GM21390 (cell line): ENCODE results near the gene JPH4.

ENCODE experiments used
- ATAC-seq: cut with Tn5 transposase; IDR thresholded peaks from one replicate; pipeline ENCODE4 v1.9.1; 2021; ENCODE audit not compliant: unreplicated experiment

The JPH4 gene

GRCh38 chr14:23578560-23579310, at the start of gene JPH4:
Gene JPH4, minus strand, starts transcription at chr14:23578790. Its CDS starts 1,337 bp downstream, at chr14:23577453.
- no peak for ATAC-seq

GRCh38 chr14:23627961-23628360, 49.4 kb upstream of the JPH4 start:
- no peak for ATAC-seq

- no peak for ATAC-seq
Observed at GRCh38 chr14:23626946-23627345, 48.4 kb upstream of the JPH4 start.

- no peak for ATAC-seq
Observed at GRCh38 chr14:23624830-23625404, 46.3 kb upstream of the JPH4 start.

- ATAC-seq, result no peak
Observed at GRCh38 chr14:23623962-23624361, 45.4 kb upstream of the JPH4 start.

- no peak for ATAC-seq
Observed at GRCh38 chr14:23622990-23623389, 44.4 kb upstream of the JPH4 start.

- ATAC-seq, result no peak
Observed at GRCh38 chr14:23621932-23622730, 43.5 kb upstream of the JPH4 start.

DNA sequence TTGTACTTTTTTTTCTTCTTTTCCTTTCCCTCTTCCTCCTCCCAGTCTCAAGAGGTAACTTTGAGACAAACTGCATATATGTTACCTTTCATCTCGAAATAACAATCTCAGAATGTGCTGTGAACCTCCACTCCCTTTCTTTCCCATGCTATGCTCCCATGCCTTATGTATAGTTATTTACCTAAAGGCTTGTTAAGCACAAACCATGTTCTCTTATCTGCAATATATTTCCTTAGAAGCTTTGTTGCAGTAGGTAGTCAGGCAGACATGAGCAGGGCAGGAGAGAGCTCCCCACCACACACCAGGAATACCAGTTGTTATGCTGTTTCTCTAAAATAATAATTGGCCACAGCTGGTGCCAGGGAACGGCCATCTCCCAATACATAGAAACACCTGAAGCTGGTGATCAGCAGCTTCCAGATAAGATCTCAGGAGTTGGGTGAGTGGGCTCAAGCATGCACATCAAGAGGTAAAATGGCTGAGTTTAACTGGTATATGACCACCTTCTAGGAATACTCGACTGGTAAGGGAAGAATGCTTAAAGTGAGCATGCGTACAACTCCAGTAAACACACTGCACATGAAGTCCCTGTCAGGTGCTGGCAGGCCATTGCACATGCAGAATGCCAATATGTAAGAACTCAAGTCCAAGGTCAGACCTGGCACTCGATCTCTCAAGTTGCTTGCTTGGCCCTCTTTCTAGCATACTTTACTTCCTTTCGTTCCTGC, 42.8 kb upstream of the JPH4 start:
- no peak for ATAC-seq

GRCh38 chr14:23620177-23620702, 41.6 kb upstream of the JPH4 start:
- no peak for ATAC-seq

GRCh38 chr14:23618415-23618988, 39.9 kb upstream of the JPH4 start:
- no peak for ATAC-seq

DNA sequence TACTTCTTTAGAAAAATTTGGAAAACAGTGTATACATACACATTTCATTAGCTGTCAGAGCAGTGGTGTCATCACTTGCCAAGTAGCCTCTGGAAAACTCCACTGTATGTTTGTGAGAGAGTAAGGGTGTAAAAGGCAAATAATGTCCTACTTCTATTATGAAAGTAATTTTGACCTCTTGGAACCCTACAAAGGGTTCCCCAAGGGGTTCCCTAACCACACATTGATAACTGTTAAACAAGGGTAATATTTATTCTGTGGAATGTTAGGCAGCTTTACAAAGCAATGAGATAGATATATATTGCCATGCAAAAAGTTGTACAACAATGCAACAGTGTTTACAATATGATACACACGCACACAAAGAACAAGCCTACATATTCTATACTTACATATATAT, 38.9 kb upstream of the JPH4 start:
- ATAC-seq, result no peak

- no peak for ATAC-seq
Observed at GRCh38 chr14:23615856-23616255, 37.3 kb upstream of the JPH4 start.

- ATAC-seq, result no peak
Observed at GRCh38 chr14:23614395-23614828, 35.8 kb upstream of the JPH4 start.

DNA sequence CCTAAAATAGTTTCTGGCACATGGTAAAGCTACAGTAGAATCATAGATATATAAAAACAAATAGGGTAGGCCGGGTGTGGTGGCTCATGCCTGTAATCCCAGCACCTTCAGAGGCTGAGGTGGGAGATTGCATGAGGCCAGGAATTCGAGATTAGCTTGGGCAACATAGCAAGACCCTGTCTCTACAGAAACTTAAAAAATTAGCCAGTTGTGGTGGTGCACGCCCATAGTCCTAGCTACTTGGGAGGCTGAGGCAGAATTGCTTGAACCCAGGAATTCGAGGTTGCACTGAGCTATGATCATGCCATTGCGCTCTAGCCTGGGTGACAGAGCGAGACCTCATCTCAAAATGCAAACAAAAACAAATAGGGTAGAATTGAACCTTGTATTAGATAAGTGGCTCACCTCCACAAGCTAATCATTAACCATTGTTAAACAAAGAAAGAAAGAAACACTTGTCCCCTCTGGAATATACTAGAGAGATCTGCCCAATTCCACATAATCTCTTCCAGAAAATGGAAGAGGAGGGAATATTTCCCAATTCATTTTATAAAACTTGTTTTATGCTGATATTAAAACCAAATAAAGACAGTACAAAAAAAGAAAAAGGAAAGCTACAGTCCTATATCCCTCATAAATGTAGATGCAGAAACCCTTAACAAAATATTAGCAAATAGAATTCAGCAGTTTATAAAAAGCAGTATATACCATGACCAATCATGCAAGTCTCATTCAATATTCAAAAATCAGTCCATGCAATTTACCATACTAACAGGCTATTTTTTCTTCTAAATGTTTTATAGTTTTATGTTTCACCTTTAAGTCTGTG, 34.9 kb upstream of the JPH4 start:
- no peak for ATAC-seq

- no peak for ATAC-seq
Observed at GRCh38 chr14:23612802-23613201, 34.2 kb upstream of the JPH4 start.

GRCh38 chr14:23612354-23612732, 33.8 kb upstream of the JPH4 start:
- no peak for ATAC-seq

DNA sequence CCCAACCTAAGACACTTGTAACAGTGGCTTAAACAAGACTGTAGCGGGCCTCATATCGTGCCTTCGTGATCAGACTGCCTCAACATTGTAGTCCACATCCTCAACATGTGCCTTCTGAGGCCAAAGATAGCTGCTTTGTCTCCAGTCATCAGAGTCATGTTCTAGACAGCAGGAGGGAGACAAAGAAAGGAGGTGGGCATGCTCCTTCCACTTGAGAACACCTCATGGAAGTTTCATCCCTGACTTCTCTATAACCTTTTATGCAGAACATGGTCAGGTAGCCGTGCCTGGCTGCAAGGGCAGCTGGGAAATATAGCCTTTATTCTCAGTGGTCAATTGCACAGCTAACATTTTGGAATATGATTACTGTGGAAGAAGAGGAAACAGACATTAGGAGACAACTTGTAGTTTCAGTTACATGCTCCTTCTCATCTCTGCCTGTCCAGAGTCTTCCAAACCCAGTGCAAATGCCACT, 32.3 kb upstream of the JPH4 start:
- no peak for ATAC-seq

GRCh38 chr14:23610090-23610814, 31.7 kb upstream of the JPH4 start:
- ATAC-seq, result no peak
